Medulla oblongata (tissue), 1 donor: Measurements from ENCODE around the gene SENP7.
A peak's percentile ranks its signal among the peaks of the same experiment; 100 is the strongest.
"Not testable (repeated sequence)": the region's sequence is repeated elsewhere in the genome, so short reads cannot be mapped to it uniquely, and the experiment has no call there.

Experiments
- DNase-seq: peaks from one replicate; pipeline ENCODE4 v3.0.0-alpha.2; 2015; ENCODE audit errors: extremely low spot score

SENP7 gene, protein sequence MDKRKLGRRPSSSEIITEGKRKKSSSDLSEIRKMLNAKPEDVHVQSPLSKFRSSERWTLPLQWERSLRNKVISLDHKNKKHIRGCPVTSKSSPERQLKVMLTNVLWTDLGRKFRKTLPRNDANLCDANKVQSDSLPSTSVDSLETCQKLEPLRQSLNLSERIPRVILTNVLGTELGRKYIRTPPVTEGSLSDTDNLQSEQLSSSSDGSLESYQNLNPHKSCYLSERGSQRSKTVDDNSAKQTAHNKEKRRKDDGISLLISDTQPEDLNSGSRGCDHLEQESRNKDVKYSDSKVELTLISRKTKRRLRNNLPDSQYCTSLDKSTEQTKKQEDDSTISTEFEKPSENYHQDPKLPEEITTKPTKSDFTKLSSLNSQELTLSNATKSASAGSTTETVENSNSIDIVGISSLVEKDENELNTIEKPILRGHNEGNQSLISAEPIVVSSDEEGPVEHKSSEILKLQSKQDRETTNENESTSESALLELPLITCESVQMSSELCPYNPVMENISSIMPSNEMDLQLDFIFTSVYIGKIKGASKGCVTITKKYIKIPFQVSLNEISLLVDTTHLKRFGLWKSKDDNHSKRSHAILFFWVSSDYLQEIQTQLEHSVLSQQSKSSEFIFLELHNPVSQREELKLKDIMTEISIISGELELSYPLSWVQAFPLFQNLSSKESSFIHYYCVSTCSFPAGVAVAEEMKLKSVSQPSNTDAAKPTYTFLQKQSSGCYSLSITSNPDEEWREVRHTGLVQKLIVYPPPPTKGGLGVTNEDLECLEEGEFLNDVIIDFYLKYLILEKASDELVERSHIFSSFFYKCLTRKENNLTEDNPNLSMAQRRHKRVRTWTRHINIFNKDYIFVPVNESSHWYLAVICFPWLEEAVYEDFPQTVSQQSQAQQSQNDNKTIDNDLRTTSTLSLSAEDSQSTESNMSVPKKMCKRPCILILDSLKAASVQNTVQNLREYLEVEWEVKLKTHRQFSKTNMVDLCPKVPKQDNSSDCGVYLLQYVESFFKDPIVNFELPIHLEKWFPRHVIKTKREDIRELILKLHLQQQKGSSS

DNA sequence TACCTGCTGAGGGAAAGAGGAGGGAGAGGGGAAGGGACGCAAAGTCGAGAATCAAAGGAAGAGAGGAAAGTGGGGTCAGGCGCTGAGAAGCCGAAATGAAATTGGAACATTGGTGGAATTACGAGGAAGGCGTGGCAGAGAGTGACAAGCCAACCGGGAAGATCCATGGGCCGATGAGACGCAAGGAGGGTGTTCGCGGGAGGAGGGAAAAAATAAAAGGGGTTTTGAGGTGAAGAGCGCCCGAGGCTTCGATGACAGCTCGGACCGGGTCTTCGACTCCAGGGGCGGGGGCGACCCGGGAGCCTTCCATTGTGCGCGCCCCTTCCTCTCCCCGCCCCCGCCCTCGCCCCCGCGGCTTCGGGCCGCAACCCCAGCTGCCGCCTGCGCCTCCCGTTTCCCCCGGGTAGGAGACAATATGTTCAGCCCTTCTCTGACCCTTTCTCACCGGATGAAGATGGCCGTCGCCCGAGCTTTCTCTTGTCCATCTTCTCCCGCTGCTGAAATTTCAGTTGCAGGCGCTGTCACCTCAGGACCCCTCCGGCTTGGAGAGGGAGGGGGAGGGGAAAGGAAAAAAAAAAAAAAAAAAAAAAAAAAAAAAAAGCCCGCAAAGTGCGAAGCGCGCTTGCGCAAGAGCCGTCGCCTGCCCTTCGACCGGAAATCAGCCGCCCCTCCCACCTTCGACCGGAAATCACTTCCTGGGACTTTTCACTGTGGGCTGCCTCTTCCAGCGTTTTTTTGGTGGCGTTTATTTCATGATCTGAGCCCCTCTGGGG, at the start of gene SENP7:
SENP7 (minus strand) TSS at position 567 of the 773 bp plus-strand sequence; CDS start at position 485, 82 bp downstream.
- DNase-seq = peak; percentile 86

DNA sequence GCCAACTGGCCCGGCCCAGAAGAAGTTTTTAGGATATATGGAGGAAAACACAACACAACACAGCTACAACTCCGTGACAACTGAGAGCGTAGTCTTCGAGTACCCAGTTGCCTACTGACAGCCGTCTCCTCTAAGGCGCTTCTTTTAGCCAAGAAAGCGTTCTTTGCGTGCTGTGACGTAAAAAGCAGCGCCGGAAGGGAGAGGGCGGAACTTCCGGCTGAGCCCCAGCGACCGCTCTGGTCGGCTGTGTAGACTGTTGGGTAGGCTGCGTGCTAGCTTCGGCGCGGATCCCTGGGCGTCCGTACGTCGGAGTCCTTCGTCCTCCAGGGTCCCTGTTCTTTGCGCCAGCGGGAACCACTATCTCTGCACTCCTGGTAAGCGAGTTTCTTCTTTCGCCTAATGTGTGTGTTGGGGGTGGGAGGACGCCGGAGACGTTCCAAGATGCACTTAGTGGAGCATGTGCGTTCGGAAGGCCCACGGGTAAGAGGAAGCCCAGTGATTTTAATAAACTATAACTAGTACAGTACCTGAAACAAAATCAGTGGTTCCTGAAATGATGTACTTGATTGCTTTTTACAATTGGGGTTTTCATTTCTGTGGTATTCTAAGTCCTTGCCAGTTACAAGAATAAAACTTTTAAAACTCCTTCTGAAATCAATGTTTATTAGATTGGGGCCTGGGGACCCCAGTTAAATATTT, 48.8 kb upstream of the SENP7 start, which contains the start of gene TRMT10C:
TRMT10C (plus strand) TSS at position 239 of the 699 bp plus-strand sequence. CDS start 2,914 bp downstream, outside the sequence.
- peak; percentile 94 for DNase-seq

- no peak for DNase-seq
These were observed 43.1 kb upstream of the SENP7 start for GRCh38 chr3:101556064-101556463.

- not testable (repeated sequence) for DNase-seq
These were observed 40.4 kb upstream of the SENP7 start for GRCh38 chr3:101553381-101553780.

DNA sequence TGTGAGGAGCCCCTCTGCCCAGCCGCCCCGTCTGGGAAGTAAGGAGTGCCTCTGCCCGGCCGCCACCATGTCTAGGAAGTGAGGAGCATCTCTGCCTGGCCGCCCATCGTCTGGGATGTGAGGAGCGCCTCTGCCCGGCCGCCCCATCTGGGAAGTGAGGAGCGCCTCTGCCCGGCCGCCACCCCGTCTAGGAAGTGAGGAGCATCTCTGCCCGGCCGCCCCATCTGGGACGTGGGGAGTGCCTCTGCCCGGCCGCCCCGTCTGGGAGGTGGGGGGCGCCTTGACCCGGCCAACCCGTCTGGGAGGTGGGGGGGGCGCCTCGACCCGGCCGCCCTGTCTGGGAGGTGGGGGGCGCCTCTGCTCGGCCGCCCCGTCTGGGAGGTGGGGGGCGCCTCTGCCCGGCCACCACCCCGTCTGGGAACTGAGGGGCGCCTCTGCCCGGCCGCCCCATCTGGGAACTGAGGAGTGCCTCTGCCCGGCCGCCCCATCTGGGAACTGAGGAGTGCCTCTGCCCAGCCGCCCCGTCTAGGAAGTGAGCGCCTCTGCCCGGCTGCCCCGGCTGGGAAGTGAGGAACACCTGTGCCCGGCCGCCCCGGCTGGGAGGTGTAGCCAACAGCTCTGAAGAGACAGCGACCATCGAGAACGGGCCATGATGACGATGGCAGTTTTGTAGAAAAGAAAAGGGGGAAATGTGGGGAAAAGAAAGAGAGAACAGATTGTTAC, 38.5 kb upstream of the SENP7 start:
- DNase-seq = not testable (repeated sequence)

GRCh38 chr3:101549473-101549872, 36.5 kb upstream of the SENP7 start:
- DNase-seq = no peak

- DNase-seq = no peak
These were observed 35.6 kb upstream of the SENP7 start for GRCh38 chr3:101548527-101549105.

DNA sequence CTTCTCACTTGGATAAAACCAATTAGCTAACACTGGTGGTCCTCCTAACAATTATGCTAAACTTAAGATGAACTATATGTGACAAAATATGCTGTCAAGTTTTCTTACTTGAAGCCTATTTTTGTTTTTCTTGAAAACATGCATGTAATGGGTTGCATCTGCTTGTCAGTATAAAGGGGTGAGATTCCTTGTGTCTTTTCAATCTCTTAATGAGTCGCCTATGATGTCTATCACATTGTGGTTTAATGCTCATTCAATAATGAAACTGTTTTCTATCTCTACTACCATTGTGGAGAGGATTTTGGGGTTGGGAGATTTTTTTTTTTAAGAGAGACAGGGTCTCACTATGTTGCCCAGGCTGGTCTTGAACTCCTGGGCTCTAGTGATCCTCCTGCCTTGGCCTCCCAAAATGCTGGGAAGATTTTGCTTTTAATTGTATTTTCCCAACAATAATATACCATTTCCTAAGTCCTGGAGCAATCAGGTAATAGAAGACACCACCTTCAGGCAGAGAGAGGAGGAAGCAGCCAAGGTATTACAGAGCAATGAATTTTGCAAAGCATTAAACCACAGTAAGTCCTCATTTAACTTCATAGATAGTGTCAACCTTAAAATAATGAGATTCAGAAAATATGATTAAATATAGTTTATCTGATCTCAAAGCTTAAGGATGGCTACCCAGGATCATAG, 31.3 kb upstream of the SENP7 start:
- no peak for DNase-seq

DNA sequence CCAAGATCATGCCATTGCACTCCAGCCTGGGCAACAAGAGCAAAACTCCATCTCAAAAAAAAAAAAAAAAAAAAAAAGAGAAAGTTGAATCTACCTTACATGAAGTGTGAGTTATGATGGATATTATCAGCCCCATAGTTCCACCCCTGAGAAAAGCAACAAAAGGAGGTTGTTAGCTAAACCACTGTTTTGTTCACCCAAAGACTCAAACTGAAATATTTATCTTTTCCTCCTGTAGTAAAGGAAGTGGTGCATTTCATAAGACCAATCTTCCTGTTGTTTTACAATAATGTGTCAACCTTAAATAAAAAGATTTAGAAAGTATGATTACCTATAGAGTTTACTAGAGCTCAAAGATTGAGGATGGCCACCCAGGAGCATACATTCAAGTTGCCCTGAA, 29.9 kb upstream of the SENP7 start:
- DNase-seq = no peak

- DNase-seq = not testable (repeated sequence)
These were observed 23.9 kb upstream of the SENP7 start for GRCh38 chr3:101536955-101537354.

GRCh38 chr3:101536266-101536665, 23.3 kb upstream of the SENP7 start:
- DNase-seq = no peak

GRCh38 chr3:101535221-101535620, 22.2 kb upstream of the SENP7 start:
- DNase-seq = no peak

DNA sequence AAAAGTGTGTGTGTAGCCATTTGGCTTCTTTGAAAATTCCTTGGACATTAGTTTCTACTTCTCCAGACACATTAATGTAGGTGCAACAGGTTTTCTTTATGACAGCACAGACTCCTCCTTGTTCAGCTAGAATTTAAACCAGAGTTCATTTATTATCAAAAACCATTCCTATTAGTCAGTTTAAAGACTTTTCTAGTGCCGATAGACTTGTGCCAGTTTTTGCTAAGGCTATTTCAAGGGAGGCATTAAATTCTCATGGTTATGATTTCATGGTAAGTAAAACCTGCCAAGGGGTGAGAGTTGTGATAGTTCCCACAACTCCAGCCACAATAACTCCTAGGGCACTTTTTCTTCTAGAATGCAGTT, 20.6 kb upstream of the SENP7 start:
- DNase-seq = no peak

DNA sequence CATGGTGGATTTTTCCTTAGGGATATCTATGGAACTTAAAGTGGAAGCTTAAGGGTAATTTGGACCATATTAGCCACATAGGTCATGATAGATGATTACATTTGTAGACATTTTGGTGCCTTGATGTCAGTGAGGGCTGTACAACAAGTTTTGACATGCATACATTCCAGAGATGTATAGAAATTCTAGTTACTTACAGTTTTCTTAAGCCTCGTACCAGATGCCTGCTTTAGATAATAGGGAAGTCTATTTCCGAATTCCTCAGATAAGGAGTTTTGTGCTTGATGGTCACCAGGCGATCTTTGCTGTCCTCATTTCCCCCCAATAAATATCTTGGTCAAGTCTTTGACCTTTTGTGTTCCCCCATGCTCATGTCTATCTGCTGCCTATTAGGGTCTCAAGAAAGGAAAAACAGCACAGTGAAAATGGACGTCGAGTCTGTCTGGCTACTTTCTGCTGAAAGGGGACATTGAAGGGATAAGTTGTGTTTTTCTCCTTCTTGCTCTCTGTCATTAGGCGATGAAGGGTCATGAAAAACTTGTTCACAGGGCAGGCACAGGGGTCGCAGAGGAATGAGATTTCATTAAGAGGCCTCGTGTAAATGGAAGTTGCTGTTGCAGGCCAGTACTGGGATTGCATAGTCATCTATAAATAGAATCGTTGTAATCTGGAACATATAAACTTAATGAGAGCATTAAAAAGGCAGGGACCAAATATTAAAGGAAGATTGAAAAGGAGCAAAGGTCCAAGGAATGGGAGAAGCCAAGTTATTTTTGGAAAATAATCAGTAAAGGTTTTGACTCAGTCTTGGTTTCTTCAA, 20.0 kb upstream of the SENP7 start:
- DNase-seq = no peak

- no peak for DNase-seq
These were observed 18.6 kb upstream of the SENP7 start for GRCh38 chr3:101531473-101532086.

DNA sequence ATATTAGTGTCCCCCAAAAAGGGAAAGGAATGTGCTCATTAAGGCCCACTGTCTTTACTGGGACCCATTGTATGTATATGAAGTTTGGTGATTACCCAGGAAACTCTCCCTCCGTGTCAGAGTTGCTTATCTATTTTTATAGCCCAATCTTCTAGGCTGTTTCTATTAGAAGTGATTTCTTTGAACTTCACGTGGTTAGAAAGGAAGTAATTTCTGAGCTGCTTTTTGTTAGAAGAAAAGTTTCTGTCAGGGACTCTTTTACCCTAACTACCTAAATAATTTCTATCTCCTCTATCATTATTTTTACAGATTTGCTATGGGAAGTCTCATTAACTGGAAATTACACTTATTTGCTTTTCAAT, 17.7 kb upstream of the SENP7 start:
- DNase-seq = no peak

- DNase-seq = no peak
These were observed 17.0 kb upstream of the SENP7 start for GRCh38 chr3:101529816-101530685.
